GM18870 (cell line): Measurements from ENCODE around the gene KIAA0825.

ENCODE experiments used
- ATAC-seq: cut with Tn5 transposase; IDR thresholded peaks from one replicate; pipeline ENCODE4 v1.9.1; 2021; ENCODE audit warnings: moderate library complexity; ENCODE audit not compliant: unreplicated experiment

The KIAA0825 gene

GRCh38 chr5:94254214-94254613, 364.2 kb downstream of the KIAA0825 start:
- no peak for ATAC-seq

- no peak for ATAC-seq
These were observed 367.4 kb downstream of the KIAA0825 start for GRCh38 chr5:94250985-94251384.

- no peak for ATAC-seq
These were observed 369.0 kb downstream of the KIAA0825 start for GRCh38 chr5:94249430-94249829.

GRCh38 chr5:94248175-94248875, 370.1 kb downstream of the KIAA0825 start:
- ATAC-seq = no peak

- no peak for ATAC-seq
These were observed 372.8 kb downstream of the KIAA0825 start for GRCh38 chr5:94245608-94246007.

GRCh38 chr5:94244921-94245320, 373.5 kb downstream of the KIAA0825 start:
- no peak for ATAC-seq

- no peak for ATAC-seq
These were observed 374.8 kb downstream of the KIAA0825 start for GRCh38 chr5:94243612-94244011.

- ATAC-seq = no peak
These were observed 377.3 kb downstream of the KIAA0825 start for GRCh38 chr5:94240993-94241651.

GRCh38 chr5:94240596-94240992, 377.8 kb downstream of the KIAA0825 start:
- no peak for ATAC-seq

GRCh38 chr5:94240134-94240533, 378.3 kb downstream of the KIAA0825 start:
- ATAC-seq = no peak

- ATAC-seq = no peak
These were observed 379.1 kb downstream of the KIAA0825 start for GRCh38 chr5:94239266-94239665.

GRCh38 chr5:94234987-94235386, 383.4 kb downstream of the KIAA0825 start:
- ATAC-seq = no peak

- ATAC-seq = no peak
These were observed 389.6 kb downstream of the KIAA0825 start for GRCh38 chr5:94228791-94229190.

- ATAC-seq = no peak
These were observed 395.2 kb downstream of the KIAA0825 start for GRCh38 chr5:94223235-94223634.

GRCh38 chr5:94218374-94218773, 400.0 kb downstream of the KIAA0825 start:
- no peak for ATAC-seq

GRCh38 chr5:94217745-94218144, 400.7 kb downstream of the KIAA0825 start:
- no peak for ATAC-seq

- no peak for ATAC-seq
These were observed 401.2 kb downstream of the KIAA0825 start for GRCh38 chr5:94217216-94217615.

- no peak for ATAC-seq
These were observed 405.9 kb downstream of the KIAA0825 start for GRCh38 chr5:94212476-94212875.

GRCh38 chr5:94209774-94210355, 408.5 kb downstream of the KIAA0825 start:
- ATAC-seq = no peak

GRCh38 chr5:94209272-94209671, 409.1 kb downstream of the KIAA0825 start:
- no peak for ATAC-seq

GRCh38 chr5:94199566-94199965, 418.8 kb downstream of the KIAA0825 start:
- ATAC-seq = no peak

- ATAC-seq = no peak
These were observed 420.4 kb downstream of the KIAA0825 start for GRCh38 chr5:94197970-94198369.
